ENCODE data around the gene TMTC1. TPM values are rescaled to one million over a fixed set of nuclear protein-coding genes. Genes with fewer than 3 reads are reported as not detected.

The TMTC1 gene
- total and polyA plus RNA-seq, 10 donors, result 3.4 to 210 (median 137) TPM

DNA sequence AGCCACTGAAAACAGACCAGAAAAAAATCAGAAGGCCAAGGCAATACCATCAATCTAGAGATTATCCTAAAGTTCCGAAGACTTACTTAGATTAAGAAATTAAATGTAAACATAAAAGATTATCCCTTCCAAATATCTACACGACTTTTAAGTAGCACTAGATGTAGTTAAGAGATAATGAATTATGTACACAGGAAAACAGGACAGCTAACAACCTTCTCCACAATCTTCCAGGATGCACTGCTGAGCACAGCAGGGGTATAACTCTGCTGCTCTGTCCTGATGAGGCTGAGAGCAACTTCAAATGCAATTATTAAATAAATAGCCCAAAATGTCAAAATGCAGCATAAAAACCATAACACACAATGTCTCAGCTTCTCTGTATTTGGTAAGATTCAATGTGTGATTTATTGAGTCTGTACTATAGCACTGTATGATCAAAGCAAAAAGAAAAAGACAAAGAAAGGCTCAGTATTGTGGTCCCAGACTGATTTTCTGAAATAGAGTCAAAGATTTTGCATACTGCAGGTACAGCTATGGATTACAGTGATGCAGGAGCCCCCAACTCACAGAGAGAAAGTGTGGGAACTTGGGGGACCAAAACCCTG is 56.9 kb downstream of the TMTC1 start:
- no peaks in the 10 kb centered on the region for H3K27me3 ChIP-seq (replicated peaks in 1 of 7)
- intact Hi-C loops (cut with DNase I; ENCODE audit: low total_unique reads), result no loop called here
- H3K27ac ChIP-seq, result peak overlapping the region in 2 of 8 donors; percentile 24 to 47

DNA sequence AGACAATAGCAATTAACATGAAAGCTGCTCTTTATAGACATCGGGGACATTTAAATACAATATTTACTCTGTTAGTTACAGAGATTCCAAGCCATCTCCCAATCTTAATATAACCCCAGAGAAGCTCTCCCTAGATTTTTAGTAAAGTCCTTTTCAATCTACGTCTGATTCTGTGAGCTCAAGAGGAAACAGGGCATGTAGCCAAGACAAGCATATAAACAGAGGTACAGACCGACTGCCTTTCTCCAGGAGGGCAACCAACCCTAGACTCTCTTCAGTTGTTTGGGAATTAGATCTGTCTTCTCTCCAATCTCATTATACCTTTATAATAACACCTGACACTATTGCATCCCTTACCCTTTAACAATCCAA is 57.4 kb downstream of the TMTC1 start:
- H3K4me1 ChIP-seq, result peaks cover 0 to 46% (median 15%) of the 10 kb centered on the region in 6 donors
- TF ChIP-seq POLR2A (IDR thresholded peaks at IDR 0.05) (no peak), POLR2AphosphoS5 (IDR thresholded peaks at IDR 0.05) (no peak)
- TF ChIP-seq, protein P1, sequence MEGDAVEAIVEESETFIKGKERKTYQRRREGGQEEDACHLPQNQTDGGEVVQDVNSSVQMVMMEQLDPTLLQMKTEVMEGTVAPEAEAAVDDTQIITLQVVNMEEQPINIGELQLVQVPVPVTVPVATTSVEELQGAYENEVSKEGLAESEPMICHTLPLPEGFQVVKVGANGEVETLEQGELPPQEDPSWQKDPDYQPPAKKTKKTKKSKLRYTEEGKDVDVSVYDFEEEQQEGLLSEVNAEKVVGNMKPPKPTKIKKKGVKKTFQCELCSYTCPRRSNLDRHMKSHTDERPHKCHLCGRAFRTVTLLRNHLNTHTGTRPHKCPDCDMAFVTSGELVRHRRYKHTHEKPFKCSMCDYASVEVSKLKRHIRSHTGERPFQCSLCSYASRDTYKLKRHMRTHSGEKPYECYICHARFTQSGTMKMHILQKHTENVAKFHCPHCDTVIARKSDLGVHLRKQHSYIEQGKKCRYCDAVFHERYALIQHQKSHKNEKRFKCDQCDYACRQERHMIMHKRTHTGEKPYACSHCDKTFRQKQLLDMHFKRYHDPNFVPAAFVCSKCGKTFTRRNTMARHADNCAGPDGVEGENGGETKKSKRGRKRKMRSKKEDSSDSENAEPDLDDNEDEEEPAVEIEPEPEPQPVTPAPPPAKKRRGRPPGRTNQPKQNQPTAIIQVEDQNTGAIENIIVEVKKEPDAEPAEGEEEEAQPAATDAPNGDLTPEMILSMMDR (IDR thresholded peaks at IDR 0.05 in 8 of 11, conservative IDR thresholded peaks at IDR 0.05 in 3 of 11), result no peak
- H3K36me3 ChIP-seq, result peaks cover 0 to 4% (median 0%) of the 10 kb centered on the region in 6 donors
- DNase-seq, result no peak
- 51 to 81% (median 70%) methylated on average over 3 of the region's 3 CpGs for WGBS, 5 donors
- H3K9me3 ChIP-seq, result no peaks in the 10 kb centered on the region
- H3K27ac ChIP-seq, result peak overlapping the region in 2 of 8 donors; percentile 24 to 47
- H3K4me3 ChIP-seq, result no peak overlapping the region
- intact Hi-C loops (cut with DNase I; ENCODE audit: low total_unique reads), result no loop called here
- no peaks in the 10 kb centered on the region for H3K27me3 ChIP-seq (replicated peaks in 1 of 7)

More for the DNA sequence above, 56.9 kb downstream of the TMTC1 start:
- DNase-seq, result no peak
- H3K36me3 ChIP-seq, result peaks cover 0 to 4% (median 0%) of the 10 kb centered on the region in 6 donors
- no peak overlapping the region for H3K4me3 ChIP-seq
- peaks cover under 1 to 51% (median 18%) of the 10 kb centered on the region in 6 donors for H3K4me1 ChIP-seq
- TF ChIP-seq POLR2A (IDR thresholded peaks at IDR 0.05) (no peak), POLR2AphosphoS5 (IDR thresholded peaks at IDR 0.05) (no peak)
- TF ChIP-seq, protein P1 (IDR thresholded peaks at IDR 0.05 in 8 of 11, conservative IDR thresholded peaks at IDR 0.05 in 3 of 11), result no peak
- 60 to 68% (median 65%) methylated on average over 2 of the region's 2 CpGs for WGBS, 5 donors
- H3K9me3 ChIP-seq, result no peaks in the 10 kb centered on the region

GRCh38 chr12:29725587-29726320 is 58.0 kb downstream of the TMTC1 start:
- Histone ChIP-seq H3K36me3 (no peaks in the 10 kb centered on the region), H3K4me1 (peaks cover 0 to 40% (median 13%) of the 10 kb centered on the region in 6 donors), H3K27me3 (replicated peaks in 1 of 7) (no peaks in the 10 kb centered on the region), H3K9me3 (no peaks in the 10 kb centered on the region), H3K27ac (peak overlapping the region in 2 of 8 donors; percentile 34 to 47), H3K4me3 (no peak overlapping the region)
- intact Hi-C loops (cut with DNase I; ENCODE audit: low total_unique reads), result no loop called here
- DNase-seq, result no peak
- 63 to 79% (median 67%) methylated on average over 6 of the region's 6 CpGs for WGBS, 5 donors
- TF ChIP-seq POLR2A (IDR thresholded peaks at IDR 0.05) (no peak), POLR2AphosphoS5 (IDR thresholded peaks at IDR 0.05) (no peak)
- TF ChIP-seq, protein P1 (IDR thresholded peaks at IDR 0.05 in 8 of 11, conservative IDR thresholded peaks at IDR 0.05 in 3 of 11), result no peak

DNA sequence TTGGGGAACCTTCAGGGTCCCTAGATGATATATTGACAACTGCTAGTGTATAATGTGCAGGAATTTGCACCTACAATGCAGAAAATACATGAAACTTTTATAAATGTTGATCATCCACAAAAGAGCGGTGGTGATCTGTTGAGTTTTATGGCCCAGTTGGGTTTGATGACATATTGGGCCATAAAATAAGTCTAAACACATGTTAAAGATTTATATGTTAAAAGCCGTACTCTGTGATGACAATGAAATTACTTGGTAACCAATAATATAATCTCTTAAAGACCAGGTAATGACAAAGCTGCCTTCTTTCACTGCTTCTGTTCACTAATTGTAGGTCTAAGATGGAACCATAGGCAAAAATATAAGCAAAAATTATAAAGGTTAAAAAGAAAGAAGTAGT is 61.6 kb downstream of the TMTC1 start:
- TF ChIP-seq POLR2AphosphoS5 (IDR thresholded peaks at IDR 0.05) (no peak), POLR2A (IDR thresholded peaks at IDR 0.05) (no peak)
- TF ChIP-seq, protein P1 (IDR thresholded peaks at IDR 0.05 in 8 of 11, conservative IDR thresholded peaks at IDR 0.05 in 3 of 11), result no peak
- no peak overlapping the region for H3K27ac ChIP-seq
- H3K9me3 ChIP-seq, result no peaks in the 10 kb centered on the region
- peaks cover 0 to 21% (median 4%) of the 10 kb centered on the region in 6 donors for H3K4me1 ChIP-seq
- no peaks in the 10 kb centered on the region for H3K27me3 ChIP-seq (replicated peaks in 1 of 7)
- no peak overlapping the region for H3K4me3 ChIP-seq
- H3K36me3 ChIP-seq, result no peaks in the 10 kb centered on the region
- DNase-seq, result no peak
- 93 to 97% (median 96%) methylated on average over 2 of the region's 2 CpGs for WGBS, 5 donors
- intact Hi-C loops (cut with DNase I; ENCODE audit: low total_unique reads), result no loop called here

All from spleen (tissue), 11 donors.